Lower leg skin (tissue), 3 donors: ENCODE results near the gene RAPGEF6.

Experiments
- POLR2A ChIP-seq, 2 donors: fragments of 450-650 bp; IDR thresholded peaks; one replicate each; pipeline ENCODE4 v1.6.1; 2016 to 2017; ENCODE audit warnings: antibody characterized with exemption in 2 of 2, mild to moderate bottlenecking in 1 of 2, moderate library complexity in 1 of 2
- TF ChIP-seq, protein P1 (sequence below), 3 donors: fragments of 450-650 bp; IDR thresholded peaks; one replicate each; pipeline ENCODE4 v1.5.1; 2016; ENCODE audit warnings: antibody characterized with exemption in 3 of 3, mild to moderate bottlenecking in 3 of 3, moderate library complexity in 2 of 3

DNA sequence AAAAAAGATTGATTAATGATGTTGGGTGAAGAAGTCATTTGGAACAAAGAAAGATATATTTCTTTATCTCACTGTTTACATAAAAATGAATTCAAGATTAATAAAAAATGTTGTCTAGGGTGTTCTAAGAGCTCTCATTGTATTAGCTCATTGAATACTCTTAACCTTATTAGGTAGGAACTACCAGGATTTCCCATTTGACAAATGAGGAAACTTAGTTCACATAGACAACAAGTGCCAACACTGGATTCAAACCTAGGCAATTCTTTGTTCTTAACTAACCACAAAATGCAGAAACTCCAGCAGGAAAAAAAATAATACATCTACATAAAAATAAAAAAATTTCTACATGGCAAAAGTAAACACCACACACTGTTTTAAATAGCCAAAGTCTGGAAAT lies 175.8 kb downstream of the RAPGEF6 start:
- TF ChIP-seq, protein P1, sequence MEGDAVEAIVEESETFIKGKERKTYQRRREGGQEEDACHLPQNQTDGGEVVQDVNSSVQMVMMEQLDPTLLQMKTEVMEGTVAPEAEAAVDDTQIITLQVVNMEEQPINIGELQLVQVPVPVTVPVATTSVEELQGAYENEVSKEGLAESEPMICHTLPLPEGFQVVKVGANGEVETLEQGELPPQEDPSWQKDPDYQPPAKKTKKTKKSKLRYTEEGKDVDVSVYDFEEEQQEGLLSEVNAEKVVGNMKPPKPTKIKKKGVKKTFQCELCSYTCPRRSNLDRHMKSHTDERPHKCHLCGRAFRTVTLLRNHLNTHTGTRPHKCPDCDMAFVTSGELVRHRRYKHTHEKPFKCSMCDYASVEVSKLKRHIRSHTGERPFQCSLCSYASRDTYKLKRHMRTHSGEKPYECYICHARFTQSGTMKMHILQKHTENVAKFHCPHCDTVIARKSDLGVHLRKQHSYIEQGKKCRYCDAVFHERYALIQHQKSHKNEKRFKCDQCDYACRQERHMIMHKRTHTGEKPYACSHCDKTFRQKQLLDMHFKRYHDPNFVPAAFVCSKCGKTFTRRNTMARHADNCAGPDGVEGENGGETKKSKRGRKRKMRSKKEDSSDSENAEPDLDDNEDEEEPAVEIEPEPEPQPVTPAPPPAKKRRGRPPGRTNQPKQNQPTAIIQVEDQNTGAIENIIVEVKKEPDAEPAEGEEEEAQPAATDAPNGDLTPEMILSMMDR (IDR thresholded peaks at IDR 0.05) = no peak
- TF ChIP-seq POLR2A (IDR thresholded peaks at IDR 0.05) = no peak
